H9 (cell line): ENCODE results near the gene DSTYK. TPM values are rescaled to one million over a fixed set of nuclear protein-coding genes. Genes with fewer than 3 reads are reported as not detected.

ENCODE experiments used
- DNase-seq: peaks from one replicate; pipeline ENCODE4 v3.0.0-alpha.2; 2017
- H2AFZ ChIP-seq: one replicate; pipeline ENCODE4 v1.6.1; 2013; ENCODE audit warnings: mild to moderate bottlenecking, low read length, control low read depth, moderate library complexity
- H2AK5ac ChIP-seq: 2 replicates; pipeline ENCODE4 v1.6.1; 2013; ENCODE audit warnings: low read length, control low read depth, mixed read lengths; ENCODE audit not compliant: insufficient read length
- H2BK120ac ChIP-seq: one replicate; pipeline ENCODE4 v1.6.1; 2013; ENCODE audit warnings: low read depth, mild to moderate bottlenecking, low read length, control low read depth, inconsistent platforms; ENCODE audit not compliant: poor library complexity, severe bottlenecking
- H2BK12ac ChIP-seq: 2 replicates; pipeline ENCODE4 v1.6.1; 2013; ENCODE audit warnings: low read length, control low read depth, mixed read lengths, low read depth; ENCODE audit not compliant: insufficient read length
- H2BK15ac ChIP-seq: 2 replicates; pipeline ENCODE4 v1.6.1; 2013; ENCODE audit warnings: low read depth, low read length, control low read depth
- H2BK20ac ChIP-seq: one replicate; pipeline ENCODE4 v1.6.1; 2013; ENCODE audit warnings: low read depth, mild to moderate bottlenecking, low read length, control low read depth, inconsistent platforms; ENCODE audit not compliant: poor library complexity, severe bottlenecking
- H2BK5ac ChIP-seq: 2 replicates; pipeline ENCODE4 v1.6.1; 2013; ENCODE audit warnings: low read length, control low read depth, mixed read lengths; ENCODE audit not compliant: insufficient read length
- H3K14ac ChIP-seq: 2 replicates; pipeline ENCODE4 v1.6.1; 2013; ENCODE audit warnings: low read length, control low read depth; ENCODE audit not compliant: insufficient read depth
- H3K18ac ChIP-seq: 2 replicates; pipeline ENCODE4 v1.6.1; 2013; ENCODE audit warnings: low read depth, mild to moderate bottlenecking, mixed read lengths, low read length, control low read depth; ENCODE audit not compliant: insufficient read length
- H3K23ac ChIP-seq: 2 replicates; pipeline ENCODE4 v1.6.1; 2013; ENCODE audit warnings: low read length, control low read depth, mixed read lengths, low read depth; ENCODE audit not compliant: insufficient read length
- H3K23me2 ChIP-seq: 2 replicates; pipeline ENCODE4 v1.6.1; 2013; ENCODE audit warnings: low read depth, mild to moderate bottlenecking, mixed read lengths, low read length, control low read depth; ENCODE audit not compliant: insufficient read length, poor library complexity, severe bottlenecking
- H3K27ac ChIP-seq: 2 replicates; pipeline ENCODE4 v1.5.1; 2013; ENCODE audit warnings: low read length, control low read depth, mixed read lengths, low read depth; ENCODE audit not compliant: insufficient read length
- H3K27me3 ChIP-seq: 2 replicates; pipeline ENCODE4 v1.6.1; 2013; ENCODE audit warnings: low read length, control low read depth, inconsistent platforms; ENCODE audit not compliant: insufficient read depth
- H3K4ac ChIP-seq: 2 replicates; pipeline ENCODE4 v1.6.1; 2013; ENCODE audit warnings: low read depth, mild to moderate bottlenecking, control low read depth, inconsistent platforms, low read length, moderate library complexity
- H3K4me1 ChIP-seq: 2 replicates; pipeline ENCODE4 v1.6.1; 2013; ENCODE audit warnings: low read length, control low read depth, inconsistent platforms; ENCODE audit not compliant: insufficient read depth
- H3K4me2 ChIP-seq: 2 replicates; pipeline ENCODE4 v1.6.1; 2013; ENCODE audit warnings: low read length, control low read depth, mixed read lengths; ENCODE audit not compliant: insufficient read length, insufficient read depth
- H3K56ac ChIP-seq: 2 replicates; pipeline ENCODE4 v1.6.1; 2013; ENCODE audit warnings: low read depth, mild to moderate bottlenecking, mixed read lengths, low read length, control low read depth; ENCODE audit not compliant: insufficient read length
- H3K79me1 ChIP-seq: 2 replicates; pipeline ENCODE4 v1.6.1; 2013; ENCODE audit warnings: low read depth, mild to moderate bottlenecking, moderate library complexity, low read length, control low read depth, inconsistent platforms; ENCODE audit not compliant: insufficient read depth, poor library complexity, severe bottlenecking
- H3K79me2 ChIP-seq: 2 replicates; pipeline ENCODE4 v1.6.1; 2013; ENCODE audit warnings: low read length, control low read depth, inconsistent platforms; ENCODE audit not compliant: insufficient read depth
- H3K9ac ChIP-seq: 2 replicates; pipeline ENCODE4 v1.6.1; 2013; ENCODE audit warnings: low read length, control low read depth, mixed read lengths; ENCODE audit not compliant: insufficient read length; ENCODE audit errors: extremely low read depth
- H3K9me3 ChIP-seq: one replicate; pipeline ENCODE4 v1.6.1; 2013; ENCODE audit warnings: low read depth, low read length, inconsistent platforms; ENCODE audit not compliant: control insufficient read depth
- H3T11ph ChIP-seq: one replicate; pipeline ENCODE4 v1.6.1; 2013; ENCODE audit warnings: mild to moderate bottlenecking, low read length, control low read depth, inconsistent platforms
- H4K20me1 ChIP-seq: one replicate; pipeline ENCODE4 v1.6.1; 2013; ENCODE audit not compliant: control insufficient read depth, insufficient read length, insufficient read depth
- H4K5ac ChIP-seq: 2 replicates; pipeline ENCODE4 v1.6.1; 2013; ENCODE audit warnings: low read depth, mild to moderate bottlenecking, mixed read lengths, low read length, control low read depth; ENCODE audit not compliant: insufficient read length
- H4K8ac ChIP-seq: replicated peaks from 2 replicates; pipeline ENCODE4 v1.6.1; 2013; ENCODE audit warnings: low read length, control low read depth, mixed read lengths, low read depth; ENCODE audit not compliant: insufficient read length
- H4K91ac ChIP-seq: 2 replicates; pipeline ENCODE4 v1.6.1; 2013; ENCODE audit warnings: low read depth, mild to moderate bottlenecking, moderate library complexity, mixed read lengths, low read length, control low read depth; ENCODE audit not compliant: insufficient read length
- H3K27ac Mint-ChIP-seq, 3 experiments: 2 replicates in 2 of 3; 3 replicates in 1 of 3; pipeline ENCODE4 v1.8.0; 2020 to 2021; ENCODE audit warnings: mixed read lengths in 3 of 3, mild to moderate bottlenecking in 1 of 3, moderate library complexity in 1 of 3
- H3K27me3 Mint-ChIP-seq: 2 replicates; pipeline ENCODE4 v1.8.0; 2021; ENCODE audit warnings: low read depth, mild to moderate bottlenecking, moderate library complexity, mixed read lengths
- H3K36me3 Mint-ChIP-seq, 3 experiments: 2 replicates in 2 of 3; 3 replicates in 1 of 3; pipeline ENCODE4 v1.8.0; 2020 to 2021; ENCODE audit warnings: low read depth in 3 of 3, mixed read lengths in 3 of 3; ENCODE audit not compliant: insufficient read depth in 1 of 3
- H3K4me1 Mint-ChIP-seq, 2 experiments: 2 replicates each; pipeline ENCODE4 v1.8.0; 2020; ENCODE audit warnings: mixed read lengths in 2 of 2
- H3K4me3 Mint-ChIP-seq, 2 experiments: 2 replicates in 1 of 2; 3 replicates in 1 of 2; pipeline ENCODE4 v1.8.0; 2020 to 2021; ENCODE audit warnings: mild to moderate bottlenecking in 2 of 2, mixed read lengths in 2 of 2, moderate library complexity in 1 of 2
- H3K9me3 Mint-ChIP-seq, 2 experiments: 2 replicates in 1 of 2; 3 replicates in 1 of 2; pipeline ENCODE4 v1.8.0; 2020; ENCODE audit warnings: mild to moderate bottlenecking in 2 of 2, mixed read lengths in 2 of 2, moderate library complexity in 1 of 2
- CTCF ChIP-seq: fragments of 200-600 bp; sonication (generic); conservative IDR thresholded peaks from 3 replicates; pipeline ENCODE4 v1.8.0; 2021; ENCODE audit warnings: antibody characterized with exemption, mild to moderate bottlenecking
- WGBS: extraction: QIAGEN DNeasy Blood & Tissue Kit; methylation state at CpG from one replicate; pipeline ENCODE4 v1.1.7; 2013; ENCODE audit warnings: missing lambda C conversion rate, low lambda C conversion rate, mixed read lengths; ENCODE audit not compliant: insufficient read length; ENCODE audit errors: extremely low coverage; 5-methylcytosine and 5-hydroxymethylcytosine counted together
- total RNA-seq: library from RNA; stranded (reverse); gene quantifications from 2 replicates; pipeline ENCODE4 v1.2.1, GENCODE V29; 2021

Gene DSTYK
- total RNA-seq, 1 experiment from 2014 or later, result 8.5 TPM

- no peak overlapping the region for H3K56ac ChIP-seq
- no peaks in the 10 kb centered on the region for H3K9me3 Mint-ChIP-seq
- no peaks in the 10 kb centered on the region for H3K23me2 ChIP-seq
- H2BK120ac ChIP-seq, result no peak overlapping the region
- peaks cover 65 to 70% of the 10 kb centered on the region in 2 experiments for H3K4me1 Mint-ChIP-seq
- H2BK12ac ChIP-seq, result no peak overlapping the region
- no peaks in the 10 kb centered on the region; the same call in 1 of the 2 replicates for H3K27me3 Mint-ChIP-seq
- H2BK15ac ChIP-seq, result no peak overlapping the region
- WGBS, result no CpG with 5 or more reads among the region's 8 CpGs
- H3K27ac Mint-ChIP-seq, result peak overlapping the region in 2 of 3 experiments; percentile 52 to 96; a peak in 3 of 7 replicates
- H3K9ac ChIP-seq, result no peak overlapping the region
- H4K91ac ChIP-seq, result no peak overlapping the region
- H3K27ac ChIP-seq, result no peak overlapping the region
- H3K27me3 ChIP-seq, result no peaks in the 10 kb centered on the region
- H3K4me2 ChIP-seq, result peak overlapping the region; percentile 11
- H3K4me3 Mint-ChIP-seq, result peak overlapping the region in 1 of 2 experiments; percentile 58; a peak in 1 of 5 replicates
- H2BK5ac ChIP-seq, result no peak overlapping the region
- peak; percentile 37 for DNase-seq
- H4K20me1 ChIP-seq, result no peaks in the 10 kb centered on the region
- no peak for TF ChIP-seq CTCF
- H3K4me1 ChIP-seq, result peaks cover 20% of the 10 kb centered on the region; the same call in 1 of the 2 replicates
- no peaks in the 10 kb centered on the region; a peak in 1 of 7 replicates for H3K36me3 Mint-ChIP-seq
- no peak overlapping the region for H2AFZ ChIP-seq
- H4K8ac ChIP-seq, result no peak overlapping the region
- H3K23ac ChIP-seq, result no peak overlapping the region
- no peak overlapping the region for H4K5ac ChIP-seq
- H3T11ph ChIP-seq, result no peak overlapping the region
- H3K9me3 ChIP-seq, result no peaks in the 10 kb centered on the region
- no peak overlapping the region for H2AK5ac ChIP-seq
- H3K14ac ChIP-seq, result no peak overlapping the region
- no peak overlapping the region for H3K18ac ChIP-seq
- H3K4ac ChIP-seq, result no peak overlapping the region
- H3K79me1 ChIP-seq, result peaks cover 6% of the 10 kb centered on the region
- no peak overlapping the region for H2BK20ac ChIP-seq
- H3K79me2 ChIP-seq, result peaks cover 5% of the 10 kb centered on the region; the same call in 1 of the 2 replicates
Measured at GRCh38 chr1:205192287-205192686, 19.2 kb downstream of the DSTYK start.
